Left lung (tissue), 10 donors: ENCODE measurements around the gene RREB1. TPM values are rescaled to one million over a fixed set of nuclear protein-coding genes. Genes with fewer than 3 reads are reported as not detected.

Experiments
- ATAC-seq: fragments of 200-7000 bp; cut with Tn5 transposase; one replicate; pipeline ENCODE4 v1.9.1; 2020; ENCODE audit warnings: moderate library complexity
- DNase-seq, 4 donors: peaks; one replicate each; pipeline ENCODE4 v3.0.0-alpha.2; 2013 to 2020
- H3K27ac ChIP-seq, 2 donors: fragments of 200-600 bp; sonication (generic) in 1 of 2; one replicate each; pipeline versions ENCODE4 v1.5.0 to v1.8.0; 2020 to 2021
- H3K27me3 ChIP-seq, 2 donors: fragments of 200-600 bp; sonication (generic) in 1 of 2; one replicate each; pipeline versions ENCODE4 v1.5.0 to v1.8.0; 2020 to 2021
- H3K36me3 ChIP-seq, 2 donors: fragments of 200-600 bp; sonication (generic) in 1 of 2; one replicate each; pipeline versions ENCODE4 v1.5.0 to v1.8.0; 2020 to 2021
- H3K4me1 ChIP-seq, 2 donors: fragments of 200-600 bp; one replicate each; pipeline ENCODE4 v1.8.0; 2021
- H3K4me3 ChIP-seq, 2 donors: fragments of 200-600 bp; sonication (generic) in 1 of 2; one replicate each; pipeline versions ENCODE4 v1.5.0 to v1.8.0; 2020 to 2021; ENCODE audit warnings: mild to moderate bottlenecking in 1 of 2
- H3K9me3 ChIP-seq, 2 donors: fragments of 200-600 bp; sonication (generic) in 1 of 2; one replicate each; pipeline versions ENCODE4 v1.5.0 to v1.8.0; 2020 to 2021
- intact Hi-C, 2 donors: fragments of 100-400 bp; cut with DNase I; formaldehyde crosslinking; loops; one replicate each; pipeline versions ENCODE4 v1.11.2 to v1.14.2; 2022
- polyA plus RNA-seq, 6 donors: library from polyadenylated mRNA; unstranded; fragments of 120-200 nt; gene quantifications; one replicate each; pipeline ENCODE4 v1.2.1, GENCODE V29; 2013; ENCODE audit not compliant: insufficient read length in 6 of 6
- total RNA-seq, 2 donors: library from RNA; stranded (reverse); fragmentation: NEBNext Ultra II Directional; extraction: Animal tissue kit (Norgen Biotek cat#: 25700); gene quantifications; one replicate each; pipeline ENCODE4 v1.2.1, GENCODE V29; 2021
- TF ChIP-seq, protein P1 (sequence below), 2 donors: fragments of 200-600 bp; sonication (generic) in 1 of 2; IDR thresholded peaks; one replicate each; pipeline versions ENCODE4 v1.5.0 to v1.8.0; 2021; ENCODE audit warnings: antibody characterized with exemption in 2 of 2
- donor health status: DM: no; HTN: yes; CAD: no.
- donor health status: DM: no; HTN: no; CAD: no.

The RREB1 gene
- total and polyA plus RNA-seq, 8 donors, result 24.1 to 54.0 (median 27.6) TPM

DNA sequence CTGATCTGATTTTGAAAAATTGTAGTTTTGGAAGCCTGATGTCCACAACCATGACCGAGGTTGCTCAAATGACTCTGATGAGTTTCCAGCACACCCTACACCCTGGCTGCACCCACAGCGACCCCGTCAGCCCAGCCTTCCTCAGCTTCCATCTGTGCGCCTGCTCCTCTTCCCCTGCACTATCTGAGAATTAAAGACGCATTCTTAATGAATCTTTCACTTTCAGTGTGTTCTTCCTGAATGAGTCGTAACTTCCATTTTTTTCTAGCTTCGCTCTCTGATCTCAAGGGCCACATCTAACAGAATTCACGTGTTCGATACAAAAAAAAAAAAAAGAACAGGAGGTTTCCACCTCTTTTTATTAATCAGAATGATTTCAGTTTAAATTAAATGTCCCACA lies 21.3 kb upstream of the RREB1 start:
- Histone ChIP-seq H3K27ac (peak overlapping the region; percentile 9 to 73), H3K27me3 (no peaks in the 10 kb centered on the region), H3K4me1 (peaks cover 0 to 17% of the 10 kb centered on the region in 2 donors), H3K9me3 (no peaks in the 10 kb centered on the region), H3K4me3 (peak overlapping the region; percentile 7 to 30), H3K36me3 (no peaks in the 10 kb centered on the region)
- DNase-seq (peak in 1 of 4 donors; percentile 47), ATAC-seq (peak; percentile 77)
- intact Hi-C loops, result no loop called here
- TF ChIP-seq, protein P1, sequence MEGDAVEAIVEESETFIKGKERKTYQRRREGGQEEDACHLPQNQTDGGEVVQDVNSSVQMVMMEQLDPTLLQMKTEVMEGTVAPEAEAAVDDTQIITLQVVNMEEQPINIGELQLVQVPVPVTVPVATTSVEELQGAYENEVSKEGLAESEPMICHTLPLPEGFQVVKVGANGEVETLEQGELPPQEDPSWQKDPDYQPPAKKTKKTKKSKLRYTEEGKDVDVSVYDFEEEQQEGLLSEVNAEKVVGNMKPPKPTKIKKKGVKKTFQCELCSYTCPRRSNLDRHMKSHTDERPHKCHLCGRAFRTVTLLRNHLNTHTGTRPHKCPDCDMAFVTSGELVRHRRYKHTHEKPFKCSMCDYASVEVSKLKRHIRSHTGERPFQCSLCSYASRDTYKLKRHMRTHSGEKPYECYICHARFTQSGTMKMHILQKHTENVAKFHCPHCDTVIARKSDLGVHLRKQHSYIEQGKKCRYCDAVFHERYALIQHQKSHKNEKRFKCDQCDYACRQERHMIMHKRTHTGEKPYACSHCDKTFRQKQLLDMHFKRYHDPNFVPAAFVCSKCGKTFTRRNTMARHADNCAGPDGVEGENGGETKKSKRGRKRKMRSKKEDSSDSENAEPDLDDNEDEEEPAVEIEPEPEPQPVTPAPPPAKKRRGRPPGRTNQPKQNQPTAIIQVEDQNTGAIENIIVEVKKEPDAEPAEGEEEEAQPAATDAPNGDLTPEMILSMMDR (IDR thresholded peaks at IDR 0.05), result no peak

DNA sequence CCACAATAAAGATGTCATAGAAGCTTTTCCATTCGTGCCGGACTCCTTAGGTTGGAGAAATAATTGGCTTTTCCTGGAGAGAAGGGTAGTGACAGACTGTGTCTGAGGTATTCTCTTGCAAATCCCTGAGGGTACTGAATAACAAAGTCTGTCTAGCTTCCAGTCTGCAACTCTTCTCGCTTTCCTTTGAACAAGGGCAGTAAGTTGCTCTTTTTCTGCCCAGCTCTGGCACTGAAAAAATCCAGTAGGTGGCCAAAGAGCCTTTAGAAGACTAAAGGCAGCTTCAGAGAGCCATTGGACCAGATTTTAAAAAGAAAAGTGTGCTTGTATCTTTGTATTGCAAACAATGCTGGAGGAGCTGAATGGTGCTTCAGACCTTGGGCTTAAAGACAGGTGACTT lies 20.7 kb upstream of the RREB1 start:
- ATAC-seq, result peak; percentile 71
- Histone ChIP-seq H3K27ac (peak overlapping the region; percentile 9 to 73), H3K36me3 (no peaks in the 10 kb centered on the region), H3K9me3 (no peaks in the 10 kb centered on the region), H3K27me3 (no peaks in the 10 kb centered on the region), H3K4me1 (peaks cover 0 to 17% of the 10 kb centered on the region in 2 donors), H3K4me3 (peak overlapping the region; percentile 7 to 30)
- intact Hi-C loops, result no loop called here
- TF ChIP-seq, protein P1 (IDR thresholded peaks at IDR 0.05), result no peak
- no peak for DNase-seq

DNA sequence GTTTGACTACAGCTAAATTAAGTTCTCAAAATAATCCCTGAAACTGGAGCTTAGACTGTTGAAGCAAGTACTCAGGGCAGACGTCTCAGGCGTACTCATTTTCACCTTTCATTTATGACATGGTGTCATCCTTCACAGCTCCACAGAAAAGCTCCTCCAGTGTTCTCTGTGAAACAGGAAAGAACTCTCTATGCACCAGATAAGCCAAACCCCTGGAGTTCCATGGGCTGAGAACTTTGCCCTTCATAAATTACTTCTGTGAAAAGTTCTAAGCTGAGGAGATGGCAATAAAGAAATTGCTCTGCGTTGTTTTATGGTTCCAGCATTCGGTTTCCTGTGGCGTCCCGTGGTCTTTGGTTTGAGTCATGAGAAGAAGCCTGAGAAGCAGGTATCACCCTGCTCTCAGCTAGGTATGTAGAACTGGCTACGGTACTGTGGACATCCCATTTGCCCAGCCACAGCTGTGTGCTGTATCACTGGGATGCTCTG lies 20.2 kb upstream of the RREB1 start:
- no peak overlapping the region for H3K4me3 ChIP-seq
- no peaks in the 10 kb centered on the region for H3K9me3 ChIP-seq
- no peaks in the 10 kb centered on the region for H3K36me3 ChIP-seq
- peak overlapping the region; percentile 9 to 73 for H3K27ac ChIP-seq
- TF ChIP-seq, protein P1 (IDR thresholded peaks at IDR 0.05), result no peak
- intact Hi-C loops, result no loop called here
- no peaks in the 10 kb centered on the region for H3K27me3 ChIP-seq
- DNase-seq (no peak), ATAC-seq (no peak)
- peaks cover 0 to 17% of the 10 kb centered on the region in 2 donors for H3K4me1 ChIP-seq

DNA sequence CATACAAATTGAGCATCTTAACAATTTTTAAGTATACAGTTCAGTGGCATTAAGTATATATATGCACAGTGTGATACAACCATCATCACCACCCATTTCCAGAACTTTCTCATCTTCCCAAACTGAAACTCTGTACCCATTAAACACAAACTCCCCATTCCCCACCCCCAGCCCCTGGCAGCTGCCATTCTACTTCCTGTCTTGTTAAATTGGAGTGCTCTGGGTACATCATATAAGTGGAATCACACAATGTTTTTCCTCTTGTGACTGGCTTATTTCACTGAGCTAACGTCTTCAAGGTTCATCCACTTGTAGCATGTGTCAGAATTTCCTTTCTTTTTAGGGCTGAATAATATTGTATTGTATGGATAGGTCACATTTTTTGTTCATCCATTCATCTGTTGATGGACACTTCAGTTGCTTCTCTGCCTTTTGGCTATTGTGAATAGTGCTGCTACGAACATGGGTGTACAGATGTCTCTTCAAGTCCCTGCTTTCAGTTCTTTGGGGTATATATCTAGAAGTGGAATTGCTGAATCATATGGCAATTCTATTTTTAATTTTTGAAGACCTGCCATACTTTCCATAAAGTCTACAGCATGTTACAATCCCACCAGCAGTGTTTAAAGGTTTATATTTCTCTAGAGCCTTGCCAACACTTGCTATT lies 19.6 kb upstream of the RREB1 start:
- no peaks in the 10 kb centered on the region for H3K9me3 ChIP-seq
- H3K4me1 ChIP-seq, result peaks cover 0 to 17% of the 10 kb centered on the region in 2 donors
- intact Hi-C loops, result no loop called here
- no peak overlapping the region for H3K4me3 ChIP-seq
- DNase-seq, result no peak
- no peak overlapping the region for H3K27ac ChIP-seq
- H3K27me3 ChIP-seq, result no peaks in the 10 kb centered on the region
- H3K36me3 ChIP-seq, result no peaks in the 10 kb centered on the region
- TF ChIP-seq, protein P1 (IDR thresholded peaks at IDR 0.05), result no peak
- no peak for ATAC-seq

DNA sequence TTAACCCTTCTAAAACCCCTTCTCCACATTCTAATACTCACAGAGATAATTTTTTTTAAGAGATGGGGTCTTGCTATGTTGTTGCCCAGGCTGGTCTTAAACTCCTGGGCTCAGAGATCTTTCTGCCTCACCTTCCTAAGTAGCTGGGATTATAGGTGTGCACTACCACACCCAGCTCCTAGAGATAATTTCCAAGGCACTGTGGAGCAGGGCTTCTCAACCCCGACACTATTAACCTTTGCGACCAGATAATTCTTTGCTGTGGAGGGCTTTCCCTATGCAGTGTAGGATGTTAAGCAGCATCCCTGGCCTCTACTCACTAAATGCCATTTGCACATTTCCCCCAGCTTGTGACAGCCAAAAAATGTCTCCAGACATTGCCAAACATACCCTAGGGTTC lies 8.8 kb upstream of the RREB1 start:
- TF ChIP-seq, protein P1 (IDR thresholded peaks at IDR 0.05), result no peak
- Histone ChIP-seq H3K9me3 (no peaks in the 10 kb centered on the region), H3K27me3 (no peaks in the 10 kb centered on the region), H3K36me3 (no peaks in the 10 kb centered on the region), H3K27ac (no peak overlapping the region), H3K4me3 (no peak overlapping the region), H3K4me1 (no peaks in the 10 kb centered on the region)
- DNase-seq (no peak), ATAC-seq (no peak)
- intact Hi-C loops, result no loop called here
